Esophagus muscularis mucosa (tissue), 4 donors: Measurements from ENCODE around the gene FARSB. TPM values are rescaled to one million over a fixed set of nuclear protein-coding genes. Genes with fewer than 3 reads are reported as not detected.

Experiments
- DNase-seq: peaks from one replicate; pipeline ENCODE4 v3.0.0-alpha.2; 2017; ENCODE audit errors: extremely low spot score
- H3K27ac ChIP-seq, 4 donors: fragments of 200-600 bp; sonication (generic); replicated peaks in 1 of 4; 1 replicate in 3 of 4; 2 replicates in 1 of 4; pipeline ENCODE4 v1.5.1; 2016 to 2019; ENCODE audit warnings: mild to moderate bottlenecking in 1 of 4
- H3K27me3 ChIP-seq, 4 donors: fragments of 200-600 bp; sonication (generic); one replicate each; pipeline versions ENCODE4 v1.5.1 to v1.6.0; 2016 to 2019
- H3K36me3 ChIP-seq, 4 donors: fragments of 200-600 bp; sonication (generic); one replicate each; pipeline ENCODE4 v1.5.1; 2016 to 2019
- H3K4me1 ChIP-seq, 4 donors: fragments of 200-600 bp; sonication (generic); one replicate each; pipeline ENCODE4 v1.5.1; 2016 to 2019
- H3K4me3 ChIP-seq, 4 donors: fragments of 200-600 bp; sonication (generic); 1 replicate in 2 of 4; 2 replicates in 2 of 4; pipeline ENCODE4 v1.5.1; 2016 to 2019; ENCODE audit warnings: mild to moderate bottlenecking in 4 of 4, moderate library complexity in 1 of 4
- H3K9me3 ChIP-seq, 4 donors: fragments of 200-600 bp; sonication (generic); 1 replicate in 3 of 4; 2 replicates in 1 of 4; pipeline ENCODE4 v1.5.1; 2016 to 2019
- EP300 ChIP-seq: sonication (generic); formaldehyde crosslinking; IDR thresholded peaks from one replicate; pipeline ENCODE4 v1.6.1; 2017; ENCODE audit warnings: antibody characterized with exemption
- POLR2A ChIP-seq: fragments of 450-650 bp; IDR thresholded peaks from one replicate; pipeline ENCODE4 v1.6.1; 2017; ENCODE audit warnings: antibody characterized with exemption, moderate library complexity, mild to moderate bottlenecking, low read depth
- POLR2AphosphoS5 ChIP-seq, 2 donors: sonication (generic); formaldehyde crosslinking; IDR thresholded peaks; one replicate each; pipeline ENCODE4 v1.6.1; 2017; ENCODE audit warnings: antibody characterized with exemption in 2 of 2
- WGBS: methylation state at CpG from one replicate; pipeline ENCODE4 v1.1.5; 2018; 5-methylcytosine and 5-hydroxymethylcytosine counted together
- intact Hi-C: fragments of 100-400 bp; cut with DNase I; formaldehyde crosslinking; loops from one replicate; pipeline ENCODE4 v1.15.1; 2023
- total RNA-seq, 4 donors: library from RNA; depleted of rRNA; stranded (reverse); fragments of >200 nt; gene quantifications; one replicate each; pipeline versions ENCODE4 v1.1.0 to v1.2.1, GENCODE V29; 2016
- TF ChIP-seq, protein P1 (sequence below), 3 experiments: fragments of 200-600 bp in 2 of 3; fragments of 450-650 bp in 1 of 3; sonication (generic) in 2 of 3; IDR thresholded peaks; one replicate each; pipeline ENCODE4 v1.5.1; 2017 to 2019; ENCODE audit warnings: antibody characterized with exemption in 3 of 3, mild to moderate bottlenecking in 2 of 3, moderate library complexity in 1 of 3

FARSB gene
- total RNA-seq, 4 donors from 2014 or later, result 11.9 to 14.4 (median 12.4) TPM

DNA sequence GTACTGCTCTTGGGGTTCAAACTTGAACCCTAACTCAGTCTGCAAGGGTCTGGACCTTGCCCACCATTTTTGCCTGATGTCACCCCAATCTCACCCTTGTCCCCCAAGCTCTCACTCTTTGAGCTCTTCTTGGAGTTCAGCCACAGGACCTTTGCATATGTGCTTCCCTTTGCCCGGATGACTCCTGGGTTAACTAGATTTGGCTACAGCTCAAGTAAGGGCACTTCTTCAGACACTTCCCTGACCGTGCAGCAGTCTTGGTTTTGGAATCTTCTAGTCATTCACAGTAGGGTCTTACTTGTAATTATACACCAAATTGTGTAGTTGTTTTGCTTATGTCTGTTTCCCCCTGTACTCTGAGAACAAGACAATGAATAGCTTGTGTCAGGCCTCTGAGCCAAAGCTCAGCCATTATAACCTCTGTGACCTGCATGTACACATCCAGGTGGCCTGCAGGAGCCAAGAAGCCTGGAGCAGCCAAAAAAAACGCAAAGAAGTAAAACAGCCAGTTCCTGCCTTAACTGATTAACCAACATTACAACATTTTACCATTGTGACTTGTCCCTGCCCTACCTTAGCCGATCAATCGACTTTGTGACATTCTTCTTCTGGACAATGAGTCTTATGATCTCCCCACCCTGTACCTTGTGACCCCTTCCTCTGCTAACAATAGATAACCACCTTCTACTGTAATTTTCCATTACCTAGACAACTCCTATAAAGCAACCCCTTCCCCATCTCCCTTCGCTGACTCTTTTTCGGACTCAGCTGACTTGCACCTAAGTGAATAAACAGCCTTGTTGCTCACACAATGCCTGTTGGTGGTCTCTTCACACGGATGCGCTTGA lies 14.5 kb upstream of the FARSB start:
- intact Hi-C loops, result no loop called here
- no peaks in the 10 kb centered on the region for H3K9me3 ChIP-seq
- no peak overlapping the region for H3K27ac ChIP-seq
- TF ChIP-seq POLR2A (no peak), EP300 (no peak), POLR2AphosphoS5 (IDR thresholded peaks at IDR 0.05) (no peak)
- TF ChIP-seq, protein P1, sequence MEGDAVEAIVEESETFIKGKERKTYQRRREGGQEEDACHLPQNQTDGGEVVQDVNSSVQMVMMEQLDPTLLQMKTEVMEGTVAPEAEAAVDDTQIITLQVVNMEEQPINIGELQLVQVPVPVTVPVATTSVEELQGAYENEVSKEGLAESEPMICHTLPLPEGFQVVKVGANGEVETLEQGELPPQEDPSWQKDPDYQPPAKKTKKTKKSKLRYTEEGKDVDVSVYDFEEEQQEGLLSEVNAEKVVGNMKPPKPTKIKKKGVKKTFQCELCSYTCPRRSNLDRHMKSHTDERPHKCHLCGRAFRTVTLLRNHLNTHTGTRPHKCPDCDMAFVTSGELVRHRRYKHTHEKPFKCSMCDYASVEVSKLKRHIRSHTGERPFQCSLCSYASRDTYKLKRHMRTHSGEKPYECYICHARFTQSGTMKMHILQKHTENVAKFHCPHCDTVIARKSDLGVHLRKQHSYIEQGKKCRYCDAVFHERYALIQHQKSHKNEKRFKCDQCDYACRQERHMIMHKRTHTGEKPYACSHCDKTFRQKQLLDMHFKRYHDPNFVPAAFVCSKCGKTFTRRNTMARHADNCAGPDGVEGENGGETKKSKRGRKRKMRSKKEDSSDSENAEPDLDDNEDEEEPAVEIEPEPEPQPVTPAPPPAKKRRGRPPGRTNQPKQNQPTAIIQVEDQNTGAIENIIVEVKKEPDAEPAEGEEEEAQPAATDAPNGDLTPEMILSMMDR (IDR thresholded peaks at IDR 0.05), result no peak
- H3K36me3 ChIP-seq, result no peaks in the 10 kb centered on the region
- DNase-seq, result no peak
- H3K4me3 ChIP-seq, result no peak overlapping the region
- WGBS, result 84% methylated on average over 9 of the region's 9 CpGs
- H3K4me1 ChIP-seq, result peaks cover 5 to 15% (median 13%) of the 10 kb centered on the region in 4 donors
- peaks cover 0 to 18% (median 0%) of the 10 kb centered on the region in 4 donors for H3K27me3 ChIP-seq

DNA sequence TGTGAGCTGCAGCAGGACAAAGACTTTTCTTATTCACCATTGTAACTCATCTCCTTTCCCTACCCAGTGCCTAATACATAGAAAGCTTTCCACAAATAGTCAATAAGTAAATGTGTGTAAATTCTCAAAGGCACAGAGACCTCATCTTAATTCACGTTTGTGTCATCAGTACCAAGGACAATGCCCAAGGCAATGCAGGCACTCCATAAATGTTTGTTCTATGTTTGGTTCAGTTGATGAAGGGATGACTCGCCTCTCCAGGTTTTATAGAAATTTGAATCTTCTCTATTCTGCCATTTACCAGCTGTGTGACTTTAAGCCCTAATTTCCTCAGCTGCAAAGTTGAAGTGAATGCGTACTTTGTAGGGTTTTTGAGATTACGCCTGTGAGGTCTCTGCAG lies 13.5 kb upstream of the FARSB start:
- no peaks in the 10 kb centered on the region for H3K9me3 ChIP-seq

DNA sequence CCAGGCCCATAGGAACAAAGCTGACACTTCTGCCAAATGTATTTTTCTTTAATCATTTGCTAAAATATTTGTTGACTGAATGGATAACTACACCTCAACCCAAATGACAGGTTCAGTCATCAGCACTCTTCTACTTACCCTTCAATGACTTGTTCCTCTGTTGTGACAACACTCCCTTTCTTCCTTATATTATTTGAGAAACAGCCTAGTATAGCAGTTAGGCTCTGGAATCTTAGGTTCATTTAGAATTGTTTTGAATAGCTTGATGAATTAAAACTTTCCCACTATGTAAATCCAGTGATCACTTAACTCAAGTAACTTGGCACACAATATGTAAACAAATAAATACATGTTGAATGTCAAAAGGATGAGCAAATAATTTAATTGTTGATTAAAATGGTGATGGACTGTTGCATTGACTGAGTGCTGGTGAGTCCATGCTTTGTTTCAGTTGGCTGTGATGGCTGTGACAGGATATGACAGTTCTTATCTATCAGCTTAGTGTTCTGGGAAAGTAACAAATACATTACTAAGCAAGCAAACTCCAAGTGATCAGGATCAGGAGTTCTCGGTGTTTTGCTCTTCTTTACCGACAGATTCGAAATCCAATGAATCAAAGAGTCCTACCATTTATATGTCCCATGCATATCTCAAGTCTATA lies 12.7 kb upstream of the FARSB start:
- H3K36me3 ChIP-seq, result no peaks in the 10 kb centered on the region
- H3K27ac ChIP-seq, result no peak overlapping the region
- intact Hi-C loops, result no loop called here
- H3K4me1 ChIP-seq, result peaks cover 5 to 15% (median 13%) of the 10 kb centered on the region in 4 donors
- no peak for DNase-seq
- H3K27me3 ChIP-seq, result peaks cover 0 to 18% (median 0%) of the 10 kb centered on the region in 4 donors
- H3K9me3 ChIP-seq, result no peaks in the 10 kb centered on the region
- WGBS, result 95% methylated on average over 3 of the region's 3 CpGs
- no peak for TF ChIP-seq EP300
- TF ChIP-seq POLR2AphosphoS5 (IDR thresholded peaks at IDR 0.05), result no peak
- TF ChIP-seq, protein P1 (IDR thresholded peaks at IDR 0.05), result no peak
- no peak for TF ChIP-seq POLR2A
- no peak overlapping the region for H3K4me3 ChIP-seq

More for the DNA sequence above, 13.5 kb upstream of the FARSB start:
- intact Hi-C loops, result no loop called here
- Histone ChIP-seq H3K27me3 (peaks cover 0 to 18% (median 0%) of the 10 kb centered on the region in 4 donors), H3K27ac (no peak overlapping the region), H3K4me1 (peaks cover 5 to 15% (median 13%) of the 10 kb centered on the region in 4 donors), H3K4me3 (no peak overlapping the region), H3K36me3 (no peaks in the 10 kb centered on the region)
- DNase-seq, result no peak
- TF ChIP-seq POLR2A (no peak), EP300 (no peak), POLR2AphosphoS5 (IDR thresholded peaks at IDR 0.05) (no peak)
- TF ChIP-seq, protein P1 (IDR thresholded peaks at IDR 0.05), result no peak
- WGBS, result 77% methylated on average over 4 of the region's 4 CpGs

DNA sequence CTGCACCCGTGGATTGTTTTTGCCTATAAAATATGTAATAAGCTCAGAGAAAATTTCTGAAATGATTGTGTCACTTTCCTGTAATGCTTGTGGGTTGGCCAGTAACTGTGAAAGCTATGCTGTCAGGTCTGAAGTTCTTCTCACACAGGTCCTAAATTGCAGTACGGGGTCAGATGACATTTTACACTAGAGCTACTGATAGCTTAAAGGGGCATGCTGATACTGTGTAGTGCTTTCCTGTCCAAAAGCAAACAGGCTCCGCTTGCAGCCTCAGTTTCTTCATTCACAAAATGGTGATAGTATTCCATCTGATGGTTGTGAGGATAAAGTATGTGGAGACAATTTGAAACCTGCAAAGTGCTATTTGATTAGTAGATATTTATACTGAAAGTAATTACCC lies 7.6 kb upstream of the FARSB start:
- 78% methylated on average over 3 of the region's 3 CpGs for WGBS
- intact Hi-C loops, result no loop called here
- TF ChIP-seq POLR2A, result no peak
- no peak for TF ChIP-seq POLR2AphosphoS5 (IDR thresholded peaks at IDR 0.05)
- TF ChIP-seq, protein P1 (IDR thresholded peaks at IDR 0.05), result no peak
- no peak for TF ChIP-seq EP300
- Histone ChIP-seq H3K27me3 (no peaks in the 10 kb centered on the region), H3K4me3 (no peak overlapping the region), H3K36me3 (no peaks in the 10 kb centered on the region), H3K4me1 (no peaks in the 10 kb centered on the region), H3K9me3 (no peaks in the 10 kb centered on the region), H3K27ac (no peak overlapping the region)
- no peak for DNase-seq
